H1 (cell line): ENCODE data around the gene BAG1. TPM values are rescaled to one million over a fixed set of nuclear protein-coding genes. Genes with fewer than 3 reads are reported as not detected.

Source experiments
- CTCF ChIA-PET: fragments of 300-600 bp; sonication (Branson Sonifier 250); formaldehyde crosslinking; loops from one replicate; lab custom pipeline; 2021; ENCODE audit not compliant: partially characterized antibody; lab: Charles Lee
- POLR2A ChIA-PET: fragments of 300-600 bp; sonication (Branson Sonifier 250); formaldehyde crosslinking; loops from one replicate; lab custom pipeline; 2021; ENCODE audit warnings: inconsistent platforms; ENCODE audit not compliant: partially characterized antibody; lab: Charles Lee
- DNase-seq, 2 experiments: peaks; one replicate each; pipeline versions ENCODE4 v3.0.0 to v3.0.0-alpha.2; 2010 to 2022; ENCODE audit warnings: low spot score in 2 of 2, low read depth in 1 of 2, mixed read lengths in 1 of 2
- FAIRE-seq: peaks from 2 replicates; lab custom pipeline; 2011; peaks lifted over from hg19 to GRCh38; lab: Jason Lieb, UNC
- H2AFZ ChIP-seq: 2 replicates; pipeline ENCODE4 v1.8.1; 2012; ENCODE audit warnings: low read length, inconsistent platforms
- H2AK5ac ChIP-seq: 2 replicates; pipeline ENCODE4 v1.6.1; 2013; ENCODE audit warnings: low read depth, low read length
- H2BK120ac ChIP-seq: replicated peaks from 2 replicates; pipeline ENCODE3; 2013; ENCODE audit warnings: low read depth, low read length, inconsistent platforms
- H2BK12ac ChIP-seq: 2 replicates; pipeline ENCODE4 v1.6.1; 2013; ENCODE audit warnings: low read depth, low read length
- H2BK15ac ChIP-seq: 2 replicates; pipeline ENCODE4 v1.6.1; 2013; ENCODE audit warnings: low read length
- H2BK20ac ChIP-seq: 2 replicates; pipeline ENCODE4 v1.6.1; 2013; ENCODE audit warnings: low read length
- H2BK5ac ChIP-seq: 2 replicates; pipeline ENCODE4 v1.6.1; 2013; ENCODE audit warnings: low read depth, low read length
- H3K14ac ChIP-seq: 2 replicates; pipeline ENCODE4 v1.6.1; 2013; ENCODE audit warnings: inconsistent platforms; ENCODE audit not compliant: insufficient read length
- H3K18ac ChIP-seq: 2 replicates; pipeline ENCODE4 v1.6.1; 2013; ENCODE audit warnings: low read length; ENCODE audit errors: extremely low read depth
- H3K23ac ChIP-seq: 2 replicates; pipeline ENCODE4 v1.6.1; 2013; ENCODE audit warnings: inconsistent platforms; ENCODE audit not compliant: insufficient read length
- H3K23me2 ChIP-seq: 2 replicates; pipeline ENCODE4 v1.6.1; 2013; ENCODE audit warnings: low read depth, low read length
- H3K27ac ChIP-seq: 2 replicates; pipeline ENCODE4 v1.6.1; 2011; ENCODE audit warnings: low read depth, low read length, inconsistent platforms
- H3K27me3 ChIP-seq, 4 experiments: replicated peaks in 1 of 4; 1 replicate in 1 of 4; 2 replicates in 3 of 4; pipeline versions ENCODE4 v1.6.1 to v1.8.1; 2011 to 2013; ENCODE audit warnings: low read length in 3 of 4, mild to moderate bottlenecking in 3 of 4, inconsistent platforms in 2 of 4, mixed read lengths in 2 of 4, moderate library complexity in 1 of 4; ENCODE audit not compliant: control insufficient read depth in 3 of 4, insufficient read depth in 3 of 4; ENCODE audit errors: extremely low read depth in 1 of 4
- H3K36me3 ChIP-seq, 4 experiments: 2 replicates each; pipeline versions ENCODE4 v1.6.1 to v1.8.1; 2011 to 2013; ENCODE audit warnings: mild to moderate bottlenecking in 4 of 4, low read length in 3 of 4, moderate library complexity in 2 of 4, control low read depth in 1 of 4, inconsistent platforms in 1 of 4; ENCODE audit not compliant: insufficient read depth in 4 of 4, control insufficient read depth in 2 of 4
- H3K4ac ChIP-seq: replicated peaks from 2 replicates; pipeline ENCODE3; 2013; ENCODE audit warnings: low read length, low read depth, mixed read lengths, inconsistent platforms; ENCODE audit not compliant: insufficient read length
- H3K4me1 ChIP-seq, 4 experiments: replicated peaks in 1 of 4; 1 replicate in 1 of 4; 2 replicates in 3 of 4; pipeline versions ENCODE4 v1.6.1 to v1.8.1; 2011 to 2013; ENCODE audit warnings: low read length in 3 of 4, inconsistent platforms in 2 of 4, mixed read lengths in 1 of 4; ENCODE audit not compliant: insufficient read depth in 4 of 4, control insufficient read depth in 3 of 4
- H3K4me2 ChIP-seq, 2 experiments: 2 replicates each; pipeline versions ENCODE4 v1.6.1 to v1.8.1; 2011 to 2013; ENCODE audit warnings: low read depth in 2 of 2, low read length in 2 of 2, control low read depth in 1 of 2, inconsistent platforms in 1 of 2, mild to moderate bottlenecking in 1 of 2; ENCODE audit not compliant: insufficient read depth in 1 of 2
- H3K4me3 ChIP-seq, 4 experiments: fragments of 200-600, 300-600 bp in 1 of 4; sonication (generic), shearing (Covaris generic), sonication (Bioruptor Twin) in 1 of 4; 2 replicates each; pipeline versions ENCODE4 v1.5.1 to v1.8.1; 2011 to 2016; ENCODE audit warnings: low read length in 4 of 4, low read depth in 3 of 4, control low read depth in 2 of 4, inconsistent platforms in 2 of 4, mild to moderate bottlenecking in 2 of 4, mixed read lengths in 1 of 4, moderate library complexity in 1 of 4; ENCODE audit not compliant: insufficient read depth in 2 of 4; ENCODE audit errors: extremely low read depth in 1 of 4
- H3K56ac ChIP-seq: replicated peaks from 2 replicates; pipeline ENCODE3; 2013; ENCODE audit warnings: low read depth, mild to moderate bottlenecking, mixed read lengths, low read length, inconsistent platforms; ENCODE audit not compliant: insufficient read length
- H3K79me1 ChIP-seq: 2 replicates; pipeline ENCODE4 v1.6.1; 2013; ENCODE audit warnings: low read depth, low read length, control low read depth
- H3K79me2 ChIP-seq, 2 experiments: 2 replicates each; pipeline versions ENCODE4 v1.6.1 to v1.8.1; 2012 to 2013; ENCODE audit warnings: low read length in 2 of 2, mild to moderate bottlenecking in 2 of 2, inconsistent platforms in 1 of 2; ENCODE audit not compliant: insufficient read depth in 2 of 2, control insufficient read depth in 1 of 2
- H3K9ac ChIP-seq, 4 experiments: replicated peaks in 1 of 4; 1 replicate in 1 of 4; 2 replicates in 3 of 4; pipeline versions ENCODE4 v1.6.1 to v1.8.1; 2011 to 2013; ENCODE audit warnings: low read depth in 3 of 4, low read length in 3 of 4, control low read depth in 2 of 4, mild to moderate bottlenecking in 2 of 4, moderate library complexity in 2 of 4, inconsistent platforms in 1 of 4; ENCODE audit errors: extremely low read depth in 1 of 4
- H3K9me3 ChIP-seq, 2 experiments: 2 replicates each; pipeline versions ENCODE4 v1.6.1 to v1.8.1; 2012 to 2013; ENCODE audit warnings: mild to moderate bottlenecking in 2 of 2, moderate library complexity in 2 of 2, control low read depth in 1 of 2, inconsistent platforms in 1 of 2, low read depth in 1 of 2, low read length in 1 of 2, mixed read lengths in 1 of 2; ENCODE audit not compliant: insufficient read depth in 2 of 2
- H4K20me1 ChIP-seq, 2 experiments: replicated peaks in 1 of 2; 2 replicates each; pipeline versions ENCODE3 to v1.8.1; 2011 to 2013; ENCODE audit warnings: inconsistent platforms in 2 of 2, low read length in 2 of 2, mild to moderate bottlenecking in 1 of 2; ENCODE audit not compliant: insufficient read depth in 2 of 2, control insufficient read depth in 1 of 2
- H4K5ac ChIP-seq: 2 replicates; pipeline ENCODE4 v1.6.1; 2013; ENCODE audit warnings: low read length, low read depth, mixed read lengths, inconsistent platforms; ENCODE audit not compliant: insufficient read length
- H4K8ac ChIP-seq: 2 replicates; pipeline ENCODE4 v1.8.0; 2013; ENCODE audit warnings: mild to moderate bottlenecking, moderate library complexity, low read length, inconsistent platforms; ENCODE audit not compliant: insufficient read depth; ENCODE audit errors: extremely low read depth
- H4K91ac ChIP-seq: replicated peaks from 2 replicates; pipeline ENCODE3; 2013; ENCODE audit warnings: low read length, mixed read lengths, inconsistent platforms; ENCODE audit not compliant: insufficient read length
- GTF2F1 ChIP-seq: IDR thresholded peaks from 2 replicates; pipeline ENCODE4 v1.6.1; 2012; ENCODE audit warnings: low read depth, low read length, improper control_type of control experiment, borderline replicate concordance
- MAFK ChIP-seq: IDR thresholded peaks from 2 replicates; pipeline ENCODE4 v1.6.1; 2012; ENCODE audit warnings: low read depth, mild to moderate bottlenecking, improper control_type of control experiment, low read length
- NANOG ChIP-seq: IDR thresholded peaks from 2 replicates; pipeline ENCODE4 v1.6.1; 2011; ENCODE audit warnings: low read length, low read depth, mild to moderate bottlenecking, inconsistent platforms; ENCODE audit not compliant: insufficient read depth, poor library complexity, severe bottlenecking
- NRF1 ChIP-seq: IDR thresholded peaks from 2 replicates; pipeline ENCODE4 v1.6.1; 2011; ENCODE audit warnings: mild to moderate bottlenecking, low read depth, low read length, improper control_type of control experiment
- RXRA ChIP-seq: IDR thresholded peaks from 2 replicates; pipeline ENCODE4 v1.6.1; 2011; ENCODE audit warnings: low read depth, mild to moderate bottlenecking, low read length, moderate library complexity; ENCODE audit not compliant: insufficient read depth
- SAP30 ChIP-seq: fragments of 300-600 bp; sonication (generic); IDR thresholded peaks from 2 replicates; pipeline ENCODE4 v1.7.1; 2012; ENCODE audit warnings: low read length, moderate library complexity, mild to moderate bottlenecking, inconsistent platforms; ENCODE audit not compliant: insufficient read depth, insufficient replicate concordance
- SIN3A ChIP-seq, 2 experiments: IDR thresholded peaks in 1 of 2; conservative IDR thresholded peaks in 1 of 2; 2 replicates each; pipeline ENCODE4 v1.6.1; 2011 to 2012; ENCODE audit warnings: low read length in 2 of 2, improper control_type of control experiment in 1 of 2, low read depth in 1 of 2, mild to moderate bottlenecking in 1 of 2
- SP1 ChIP-seq: IDR thresholded peaks from 2 replicates; pipeline ENCODE4 v1.6.1; 2011; ENCODE audit warnings: low read depth, low read length
- SP2 ChIP-seq: IDR thresholded peaks from 2 replicates; pipeline ENCODE4 v1.6.1; 2012; ENCODE audit warnings: mild to moderate bottlenecking, low read length, inconsistent platforms
- TAF7 ChIP-seq: optimal IDR thresholded peaks from 2 replicates; pipeline ENCODE3; 2011; ENCODE audit warnings: low read depth, mild to moderate bottlenecking, inconsistent platforms, low read length, moderate library complexity, borderline replicate concordance
- WGBS, 2 experiments: shearing (Covaris generic) in 1 of 2; methylation state at CpG; one replicate each; pipeline versions ENCODE4 v1.1.6 to v1.1.7; 2013 to 2015; ENCODE audit warnings: low lambda C conversion rate in 2 of 2, mixed read lengths in 2 of 2, inconsistent platforms in 1 of 2, low coverage in 1 of 2, missing lambda C conversion rate in 1 of 2; ENCODE audit not compliant: insufficient replicate concordance in 2 of 2, insufficient coverage in 1 of 2, insufficient read length in 1 of 2; ENCODE audit errors: extremely low coverage in 1 of 2, missing lambda C conversion rate in 1 of 2; 5-methylcytosine and 5-hydroxymethylcytosine counted together
- polyA plus RNA-seq, 7 experiments: library from polyadenylated mRNA; depleted of rRNA in 3 of 7; stranded (reverse) in 5 of 7; unstranded in 2 of 7; fragments of >200 nt in 5 of 7; fragments of 200-250 nt in 2 of 7; gene quantifications; 1 replicate in 5 of 7; 2 replicates in 1 of 7; 4 replicates in 1 of 7; pipeline versions ENCODE4 v1.2.1 to v1.2.3, GENCODE V29; 2011 to 2013; ENCODE audit warnings: missing spikeins in 2 of 7, mixed read lengths in 2 of 7
- total RNA-seq: library from RNA; stranded (reverse); fragmentation: NEBNext Ultra II Directional; extraction: Animal tissue kit (Norgen Biotek cat#: 25700); gene quantifications from 2 replicates; pipeline ENCODE4 v1.2.1, GENCODE V29; 2021

Gene BAG1
- total and polyA plus RNA-seq, 2 of the 8 experiments (the other 6 are each of a cell fraction or from before 2014, with no cell fraction given): 14.7 to 59.8 TPM

GRCh38 chr9:33277484-33277883, 13.0 kb upstream of the BAG1 start:
- no peak overlapping the region for H2BK12ac ChIP-seq
- TF ChIP-seq SIN3A (conservative IDR thresholded peaks at IDR 0.05 in 1 of 2, IDR thresholded peaks at IDR 0.05 in 1 of 2; ENCODE audit: low read depth in 1 of 2, low read length in 2 of 2) (no peak), SP1 (no peak), RXRA (no peak), NRF1 (no peak), SAP30 (no peak), TAF7 (no peak), MAFK (no peak), GTF2F1 (no peak), NANOG (no peak), SP2 (no peak)
- no peak overlapping the region for H4K8ac ChIP-seq
- DNase-seq (no peak), FAIRE-seq (no peak)
- no peak overlapping the region for H4K5ac ChIP-seq
- no peak overlapping the region for H3K9ac ChIP-seq
- H2BK20ac ChIP-seq: no peak overlapping the region
- POLR2A ChIA-PET: interaction anchor here (0.6 kb wide), 1 partner anchor 211 kb away, joined by 3 read pairs; no protein-coding TSS in a partner anchor
- no peaks in the 10 kb centered on the region for H3K4me1 ChIP-seq
- no peak overlapping the region for H3K4me3 ChIP-seq
- no peak overlapping the region for H2BK5ac ChIP-seq
- H4K20me1 ChIP-seq: no peaks in the 10 kb centered on the region
- H3K18ac ChIP-seq: no peak overlapping the region
- WGBS, 2 experiments: 90% methylated on average over 4 of the region's 4 CpGs; no CpG with 5 or more reads in 1 of the 2 experiments
- H3K56ac ChIP-seq: no peak overlapping the region
- no peaks in the 10 kb centered on the region for H3K79me2 ChIP-seq
- H4K91ac ChIP-seq: no peak overlapping the region
- no peak overlapping the region for H3K23ac ChIP-seq
- H3K4ac ChIP-seq: no peak overlapping the region
- H3K36me3 ChIP-seq: peaks cover 18 to 47% (median 35%) of the 10 kb centered on the region in 4 experiments
- H2AK5ac ChIP-seq: no peak overlapping the region
- no peaks in the 10 kb centered on the region for H3K79me1 ChIP-seq
- no peak overlapping the region for H3K27ac ChIP-seq
- H3K23me2 ChIP-seq: no peaks in the 10 kb centered on the region
- CTCF ChIA-PET: no interaction called here
- H2BK120ac ChIP-seq: no peak overlapping the region
- H3K9me3 ChIP-seq: no peaks in the 10 kb centered on the region
- H2BK15ac ChIP-seq: no peak overlapping the region
- H2AFZ ChIP-seq: no peak overlapping the region
- H3K14ac ChIP-seq: no peak overlapping the region
- no peaks in the 10 kb centered on the region for H3K27me3 ChIP-seq
- H3K4me2 ChIP-seq: no peak overlapping the region
